ENCODE measurements around the gene RBM14.
"Not testable (repeated sequence)": the region's sequence is repeated elsewhere in the genome, so short reads cannot be mapped to it uniquely, and the experiment has no call there.

- TF ChIP-seq POLR2A (IDR thresholded peaks at IDR 0.05; ENCODE audit: low read depth, low read length); CTCF (IDR thresholded peaks at IDR 0.05; ENCODE audit: extremely low read depth in 1 of 2, insufficient read depth in 1 of 2, low read depth in 1 of 2, low read length in 2 of 2); MYC (IDR thresholded peaks at IDR 0.05; ENCODE audit: low read depth, low read length): not testable (repeated sequence)
These were observed 9.8 kb upstream of the RBM14 start for GRCh38 chr11:66606608-66607007.
